Measurements from ENCODE around the gene WDR20. TPM values are rescaled to one million over a fixed set of nuclear protein-coding genes. Genes with fewer than 3 reads are reported as not detected.

Gene WDR20
- total and polyA plus RNA-seq, 2 of the 8 experiments (the other 6 are each of a cell fraction or from before 2014, with no cell fraction given), result 11.2 to 26.7 TPM

DNA sequence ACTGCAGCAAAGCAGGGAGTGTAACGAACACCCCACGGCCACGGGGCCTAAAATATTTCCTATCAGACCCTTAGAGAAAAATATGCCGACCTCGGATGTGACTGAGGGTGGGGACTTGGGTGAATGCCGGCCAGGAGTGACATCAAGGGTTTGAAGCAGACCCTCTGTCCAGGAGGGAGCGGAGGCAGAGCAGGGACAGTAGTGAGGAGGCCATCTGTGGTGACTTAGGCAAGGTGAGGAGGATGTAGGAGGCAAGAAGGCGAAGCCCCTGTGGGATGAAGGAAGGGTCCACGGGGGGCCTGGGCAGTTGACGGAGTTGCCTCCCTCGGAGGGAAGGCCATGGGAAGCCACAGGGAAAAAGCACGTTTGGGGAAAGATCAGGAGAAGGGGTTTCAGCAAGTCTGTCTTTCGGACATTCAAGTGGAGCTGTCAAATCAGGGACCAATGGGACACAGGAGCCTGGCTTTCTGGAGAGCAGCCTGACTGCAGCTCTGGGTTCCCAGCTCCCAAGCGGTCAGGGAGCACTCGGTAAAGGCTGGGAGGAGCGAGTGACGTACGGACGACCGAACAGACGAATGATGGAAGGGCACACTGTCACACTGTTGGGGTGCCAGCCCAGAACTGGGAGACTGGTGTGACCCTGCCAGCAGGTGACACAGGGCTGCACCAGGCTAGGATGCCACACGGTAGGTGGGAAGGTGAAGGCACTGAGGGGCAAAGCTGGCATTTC is 90.9 kb downstream of the WDR20 start:
- Histone ChIP-seq H3K36me3 (ENCODE audit: control insufficient read depth in 2 of 4, insufficient read depth in 4 of 4, low read length in 3 of 4) (no peaks in the 10 kb centered on the region), H3K18ac (ENCODE audit: extremely low read depth, low read length) (no peak overlapping the region), H3K23ac (ENCODE audit: insufficient read length) (no peak overlapping the region), H2BK120ac (replicated peaks; ENCODE audit: low read depth, low read length) (no peak overlapping the region), H3K27me3 (replicated peaks in 1 of 4; ENCODE audit: control insufficient read depth in 3 of 4, extremely low read depth in 1 of 4, insufficient read depth in 3 of 4, low read length in 3 of 4) (no peaks in the 10 kb centered on the region), H3K23me2 (ENCODE audit: low read depth, low read length) (0 out of 2 replicates have a peak, but pooled peaks cover 2% of the 10 kb centered on the region), H2BK5ac (ENCODE audit: low read depth, low read length) (0 out of 2 replicates have a peak overlapping the region, but pooled peaks have one; percentile 45), H2BK20ac (ENCODE audit: low read length) (no peak overlapping the region), H3K27ac (ENCODE audit: low read depth, low read length) (no peak overlapping the region), H2BK12ac (ENCODE audit: low read depth, low read length) (no peak overlapping the region), H4K8ac (ENCODE audit: extremely low read depth, insufficient read depth, low read length) (no peak overlapping the region), H4K5ac (ENCODE audit: insufficient read length, low read depth, low read length) (no peak overlapping the region), H3K4me1 (replicated peaks in 1 of 4; ENCODE audit: control insufficient read depth in 3 of 4, insufficient read depth in 4 of 4, low read length in 3 of 4) (peaks cover 0 to 3% (median 0%) of the 10 kb centered on the region in 4 experiments; a peak in 4 of 7 replicates), H4K91ac (replicated peaks; ENCODE audit: insufficient read length, low read length) (no peak overlapping the region), H3K9me3 (ENCODE audit: insufficient read depth in 2 of 2, low read depth in 1 of 2, low read length in 1 of 2) (no peaks in the 10 kb centered on the region), H3K79me2 (ENCODE audit: control insufficient read depth in 1 of 2, insufficient read depth in 2 of 2, low read length in 2 of 2) (no peaks in the 10 kb centered on the region), H3K9ac (replicated peaks in 1 of 4; ENCODE audit: extremely low read depth in 1 of 4, low read depth in 3 of 4, low read length in 3 of 4) (no peak overlapping the region), H4K20me1 (replicated peaks in 1 of 2; ENCODE audit: control insufficient read depth in 1 of 2, insufficient read depth in 2 of 2, low read length in 2 of 2) (no peaks in the 10 kb centered on the region), H2AK5ac (ENCODE audit: low read depth, low read length) (0 out of 2 replicates have a peak overlapping the region, but pooled peaks have one; percentile 44), H2AFZ (ENCODE audit: low read length) (no peak overlapping the region), H3K56ac (replicated peaks; ENCODE audit: insufficient read length, low read depth, low read length) (no peak overlapping the region), H2BK15ac (ENCODE audit: low read length) (no peak overlapping the region), H3K4me2 (ENCODE audit: insufficient read depth in 1 of 2, low read depth in 2 of 2, low read length in 2 of 2) (no peak overlapping the region), H3K79me1 (ENCODE audit: low read depth, low read length) (no peaks in the 10 kb centered on the region), H3K4me3 (ENCODE audit: extremely low read depth in 1 of 4, insufficient read depth in 2 of 4, low read depth in 3 of 4, low read length in 4 of 4) (no peak overlapping the region), H3K4ac (replicated peaks; ENCODE audit: insufficient read length, low read depth, low read length) (no peak overlapping the region), H3K14ac (ENCODE audit: insufficient read length) (no peak overlapping the region)
- DNase-seq (ENCODE audit: low read depth in 1 of 2, low spot score in 2 of 2) (no peak), FAIRE-seq (no peak)
- TF ChIP-seq TEAD4 (IDR thresholded peaks at IDR 0.05; ENCODE audit: low read depth, low read length) (no peak), CREB1 (IDR thresholded peaks at IDR 0.05) (no peak), JUND (IDR thresholded peaks at IDR 0.05; ENCODE audit: low read length) (no peak), SP4 (IDR thresholded peaks at IDR 0.05; ENCODE audit: low read length) (no peak), NRF1 (IDR thresholded peaks at IDR 0.05; ENCODE audit: low read depth, low read length) (no peak), SRF (IDR thresholded peaks at IDR 0.05; ENCODE audit: low read depth, low read length) (no peak), GABPA (IDR thresholded peaks at IDR 0.05; ENCODE audit: borderline replicate concordance, insufficient read depth, low read length) (no peak), SIX5 (IDR thresholded peaks at IDR 0.05; ENCODE audit: low read depth, low read length) (no peak), KDM1A (IDR thresholded peaks at IDR 0.05; ENCODE audit: borderline replicate concordance, low read length) (no peak), TBP (IDR thresholded peaks at IDR 0.05; ENCODE audit: low read depth, low read length) (no peak)
- 92% methylated on average over 22 of the region's 22 CpGs; no CpG with 5 or more reads in 1 of the 2 experiments for WGBS, 2 experiments (ENCODE audit: extremely low coverage in 1 of 2, insufficient coverage in 1 of 2, insufficient read length in 1 of 2, insufficient replicate concordance in 2 of 2, low coverage in 1 of 2, low lambda C conversion rate in 2 of 2, missing lambda C conversion rate in 1 of 2)
- CTCF ChIA-PET (ENCODE audit: partially characterized antibody), result interaction anchor here (0.8 to 6.4 kb wide), 8 partner anchors 9 to 135 kb away, joined by 3 to 44 read pairs (median 9); partner anchors contain the start of gene ZNF839
- POLR2A ChIA-PET (ENCODE audit: partially characterized antibody), result interaction anchor here (0.6 to 1.6 kb wide), 3 partner anchors 9 to 106 kb away, joined by 3 to 4 read pairs (median 3); no protein-coding TSS in a partner anchor
